ENCODE data around the gene SGPL1.
A peak's percentile ranks its signal among the peaks of the same experiment; 100 is the strongest.

Gene SGPL1

GRCh38 chr10:70812814-70813213 is 2.9 kb upstream of the SGPL1 start:
- no peak for DNase-seq

GRCh38 chr10:70814126-70814525 is 1.6 kb upstream of the SGPL1 start:
- no peak for DNase-seq

- DNase-seq: peak; percentile 9
Observed at GRCh38 chr10:70816220-70816894, 609 bp downstream of the SGPL1 start.

- no peak for DNase-seq
Observed at GRCh38 chr10:70820976-70821750, 5.4 kb downstream of the SGPL1 start.

GRCh38 chr10:70822076-70822820 is 6.5 kb downstream of the SGPL1 start:
- no peak for DNase-seq

- DNase-seq: no peak
Observed at GRCh38 chr10:70827086-70827757, 11.5 kb downstream of the SGPL1 start.

GRCh38 chr10:70828923-70829322 is 13.2 kb downstream of the SGPL1 start:
- no peak for DNase-seq

- no peak for DNase-seq
Observed at GRCh38 chr10:70829543-70829942, 13.8 kb downstream of the SGPL1 start.

GRCh38 chr10:70830164-70830563 is 14.4 kb downstream of the SGPL1 start:
- DNase-seq: no peak

- no peak for DNase-seq
Observed at GRCh38 chr10:70832221-70832620, 16.5 kb downstream of the SGPL1 start.

- no peak for DNase-seq
Observed at GRCh38 chr10:70832852-70833528, 17.2 kb downstream of the SGPL1 start.

- DNase-seq: no peak
Observed at GRCh38 chr10:70833601-70834000, 17.9 kb downstream of the SGPL1 start.

- DNase-seq: no peak
Observed at GRCh38 chr10:70834021-70834420, 18.3 kb downstream of the SGPL1 start.

- no peak for DNase-seq
Observed at GRCh38 chr10:70834441-70835151, 18.8 kb downstream of the SGPL1 start.

- DNase-seq: no peak
Observed at GRCh38 chr10:70836319-70836718, 20.6 kb downstream of the SGPL1 start.

- DNase-seq: no peak
Observed at GRCh38 chr10:70837660-70838059, 21.9 kb downstream of the SGPL1 start.

- no peak for DNase-seq
Observed at GRCh38 chr10:70838270-70838805, 22.6 kb downstream of the SGPL1 start.

- DNase-seq: no peak
Observed at GRCh38 chr10:70840836-70841235, 25.1 kb downstream of the SGPL1 start.

GRCh38 chr10:70843333-70843732 is 27.6 kb downstream of the SGPL1 start:
- peak; percentile 42 for DNase-seq

GRCh38 chr10:70843776-70844489 is 28.2 kb downstream of the SGPL1 start:
- DNase-seq: no peak

- DNase-seq: no peak
Observed at GRCh38 chr10:70845256-70845655, 29.5 kb downstream of the SGPL1 start.

All from hematopoietic multipotent progenitor cell treated with erythropoietin and hydrocortisone succinate and interleukin-3 and kit ligand, for 8 days (in vitro differentiated cells).